ENCODE measurements around the gene GABARAP.
"Not testable (repeated sequence)": the region's sequence is repeated elsewhere in the genome, so short reads cannot be mapped to it uniquely, and the experiment has no call there.

Gene GABARAP

DNA sequence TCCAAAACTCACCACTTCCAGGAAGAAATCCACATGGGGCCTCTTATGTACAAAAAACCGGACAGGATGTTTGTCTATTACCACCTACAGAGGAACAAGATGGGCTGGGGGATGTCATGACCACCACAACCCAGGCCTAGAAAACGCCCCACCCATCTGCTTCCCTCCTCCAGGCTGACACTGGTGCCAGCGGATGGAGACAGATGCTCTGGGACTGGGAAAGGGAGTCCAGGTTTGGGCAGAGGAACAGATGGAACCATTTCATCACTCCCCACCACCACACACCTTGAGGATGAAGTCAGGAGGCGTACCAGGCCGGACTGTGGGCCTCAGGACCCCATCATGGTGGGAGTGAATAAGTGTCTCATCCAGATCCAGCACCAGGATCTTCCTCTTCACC is 4.5 kb upstream of the GABARAP start:
- no peaks in the 10 kb centered on the region for H3K9me3 ChIP-seq (ENCODE audit: low read length)

DNA sequence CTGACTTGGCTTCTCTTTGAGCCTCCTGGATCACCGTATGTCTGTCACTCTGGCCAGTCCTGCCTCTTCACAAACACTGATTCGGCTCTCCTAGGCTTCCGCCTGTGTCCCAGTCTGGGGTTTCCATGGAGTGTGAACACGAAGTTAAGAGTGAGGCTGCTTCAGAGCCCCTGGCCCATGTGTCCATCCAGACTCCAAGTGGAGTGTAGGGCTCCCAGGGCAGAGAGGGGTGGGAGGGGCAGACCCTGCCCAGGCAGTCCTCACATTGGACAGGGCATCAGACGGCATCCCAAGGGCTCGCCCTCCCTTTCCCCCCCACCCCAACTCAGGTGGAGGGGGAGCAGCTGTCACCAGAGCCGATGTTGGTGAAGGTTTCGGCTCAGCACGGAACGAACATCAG is 1.6 kb upstream of the GABARAP start:
- not testable (repeated sequence) for H4K20me1 ChIP-seq (ENCODE audit: insufficient read depth, low read length); H3K9me3 ChIP-seq (ENCODE audit: low read length); H2AFZ ChIP-seq (ENCODE audit: low read length); H3K79me2 ChIP-seq (ENCODE audit: insufficient read depth, low read length); H3K4me2 ChIP-seq (ENCODE audit: low read length); H3K9ac ChIP-seq (ENCODE audit: low read length); H3K27ac ChIP-seq (ENCODE audit: low read depth, low read length, poor library complexity, severe bottlenecking); H3K27me3 ChIP-seq (ENCODE audit: insufficient read depth, low read length); H3K9me2 ChIP-seq (ENCODE audit: low read depth, low read length); H3F3A ChIP-seq (ENCODE audit: insufficient read depth, low read length); H3K4me3 ChIP-seq (ENCODE audit: low read depth, low read length, poor library complexity, severe bottlenecking)
- Histone ChIP-seq H3K4me1 (ENCODE audit: insufficient read depth, low read length, severe bottlenecking) (peaks cover 30% of the 10 kb centered on the region), H3K36me3 (ENCODE audit: insufficient read depth, low read length) (peaks cover 48% of the 10 kb centered on the region)

More for the DNA sequence above, 4.5 kb upstream of the GABARAP start:
- Histone ChIP-seq H3K4me3 (ENCODE audit: low read depth, low read length, poor library complexity, severe bottlenecking) (no peak overlapping the region), H3K79me2 (ENCODE audit: insufficient read depth, low read length) (peaks cover 31% of the 10 kb centered on the region), H3F3A (ENCODE audit: insufficient read depth, low read length) (no peaks in the 10 kb centered on the region), H3K27ac (ENCODE audit: low read depth, low read length, poor library complexity, severe bottlenecking) (no peak overlapping the region), H3K36me3 (ENCODE audit: insufficient read depth, low read length) (peaks cover 37% of the 10 kb centered on the region), H3K4me1 (ENCODE audit: insufficient read depth, low read length, severe bottlenecking) (peaks cover 29% of the 10 kb centered on the region), H3K9ac (ENCODE audit: low read length) (no peak overlapping the region), H4K20me1 (ENCODE audit: insufficient read depth, low read length) (no peaks in the 10 kb centered on the region), H2AFZ (ENCODE audit: low read length) (no peak overlapping the region), H3K9me2 (ENCODE audit: low read depth, low read length) (no peaks in the 10 kb centered on the region), H3K27me3 (ENCODE audit: insufficient read depth, low read length) (no peaks in the 10 kb centered on the region), H3K4me2 (ENCODE audit: low read length) (no peak overlapping the region)
- TF ChIP-seq EZH2 (IDR thresholded peaks at IDR 0.05; ENCODE audit: borderline replicate concordance, low read length) = no peak
- no peak for TF ChIP-seq CTCF (IDR thresholded peaks at IDR 0.05; ENCODE audit: low read length)

GRCh38 chr17:7243453-7243729 is 1.1 kb upstream of the GABARAP start:
- peak overlapping the region; percentile 98; the same call in 1 of the 2 replicates for H3K9ac ChIP-seq (ENCODE audit: low read length)
- H2AFZ ChIP-seq (ENCODE audit: low read length) = no peak overlapping the region
- H3K9me3 ChIP-seq (ENCODE audit: low read length) = no peaks in the 10 kb centered on the region
- peaks cover 8% of the 10 kb centered on the region for H3K79me2 ChIP-seq (ENCODE audit: insufficient read depth, low read length)
- H3K4me3 ChIP-seq (ENCODE audit: low read depth, low read length, poor library complexity, severe bottlenecking) = peak overlapping the region; percentile 98
- peaks cover 26% of the 10 kb centered on the region for H3K4me1 ChIP-seq (ENCODE audit: insufficient read depth, low read length, severe bottlenecking)
- no peaks in the 10 kb centered on the region for H3K27me3 ChIP-seq (ENCODE audit: insufficient read depth, low read length)
- H3K9me2 ChIP-seq (ENCODE audit: low read depth, low read length) = no peaks in the 10 kb centered on the region
- peaks cover 49% of the 10 kb centered on the region for H3K36me3 ChIP-seq (ENCODE audit: insufficient read depth, low read length)
- peak overlapping the region; percentile 34 for H3K27ac ChIP-seq (ENCODE audit: low read depth, low read length, poor library complexity, severe bottlenecking)
- no peaks in the 10 kb centered on the region for H4K20me1 ChIP-seq (ENCODE audit: insufficient read depth, low read length)
- no peak for TF ChIP-seq EZH2 (IDR thresholded peaks at IDR 0.05; ENCODE audit: borderline replicate concordance, low read length)
- TF ChIP-seq CTCF (IDR thresholded peaks at IDR 0.05; ENCODE audit: low read length) = no peak
- H3K4me2 ChIP-seq (ENCODE audit: low read length) = peak overlapping the region; percentile 94
- H3F3A ChIP-seq (ENCODE audit: insufficient read depth, low read length) = 0 out of 2 replicates have a peak, but pooled peaks cover 10% of the 10 kb centered on the region

GRCh38 chr17:7242717-7243452 is 636 bp upstream of the GABARAP start:
- H2AFZ ChIP-seq (ENCODE audit: low read length) = no peak overlapping the region
- H3K9ac ChIP-seq (ENCODE audit: low read length) = peak overlapping the region; percentile 98
- TF ChIP-seq CTCF (IDR thresholded peaks at IDR 0.05; ENCODE audit: low read length) (no peak; the same call in 1 of the 2 replicates), EZH2 (IDR thresholded peaks at IDR 0.05; ENCODE audit: borderline replicate concordance, low read length) (no peak)
- peak overlapping the region; percentile 98 for H3K4me3 ChIP-seq (ENCODE audit: low read depth, low read length, poor library complexity, severe bottlenecking)
- no peaks in the 10 kb centered on the region for H3K9me2 ChIP-seq (ENCODE audit: low read depth, low read length)
- peak overlapping the region; percentile 94 for H3K4me2 ChIP-seq (ENCODE audit: low read length)
- H3K27me3 ChIP-seq (ENCODE audit: insufficient read depth, low read length) = no peaks in the 10 kb centered on the region
- no peaks in the 10 kb centered on the region for H3K9me3 ChIP-seq (ENCODE audit: low read length)
- H4K20me1 ChIP-seq (ENCODE audit: insufficient read depth, low read length) = no peaks in the 10 kb centered on the region
- H3F3A ChIP-seq (ENCODE audit: insufficient read depth, low read length) = 0 out of 2 replicates have a peak, but pooled peaks cover 10% of the 10 kb centered on the region
- peak overlapping the region; percentile 80 for H3K27ac ChIP-seq (ENCODE audit: low read depth, low read length, poor library complexity, severe bottlenecking)
- peaks cover 7% of the 10 kb centered on the region; the same call in 1 of the 2 replicates for H3K79me2 ChIP-seq (ENCODE audit: insufficient read depth, low read length)
- H3K4me1 ChIP-seq (ENCODE audit: insufficient read depth, low read length, severe bottlenecking) = peaks cover 26% of the 10 kb centered on the region
- H3K36me3 ChIP-seq (ENCODE audit: insufficient read depth, low read length) = peaks cover 49% of the 10 kb centered on the region

All from OCI-LY1 (cell line).